Lower lobe of right lung (tissue), 2 donors: ENCODE data around the gene PTGFRN. TPM values are rescaled to one million over a fixed set of nuclear protein-coding genes. Genes with fewer than 3 reads are reported as not detected.

Source experiments
- ATAC-seq, 2 donors: fragments of 200-7000 bp; cut with Tn5 transposase; one replicate each; pipeline ENCODE4 v1.9.1; 2020 to 2022; ENCODE audit warnings: mild to moderate bottlenecking in 2 of 2, moderate library complexity in 2 of 2
- DNase-seq: peaks from one replicate; pipeline ENCODE4 v3.0.0-alpha.2; 2020
- H3K27ac ChIP-seq: fragments of 200-600 bp; one replicate; pipeline ENCODE4 v1.8.0; 2022
- H3K27me3 ChIP-seq: fragments of 200-600 bp; one replicate; pipeline ENCODE4 v1.8.0; 2022; ENCODE audit warnings: low read depth
- H3K36me3 ChIP-seq: fragments of 200-600 bp; one replicate; pipeline ENCODE4 v1.8.0; 2022; ENCODE audit warnings: mild to moderate bottlenecking
- H3K4me1 ChIP-seq: fragments of 200-600 bp; one replicate; pipeline ENCODE4 v1.8.0; 2022
- H3K4me3 ChIP-seq: fragments of 200-600 bp; one replicate; pipeline ENCODE4 v1.8.0; 2022; ENCODE audit warnings: mild to moderate bottlenecking
- H3K9me3 ChIP-seq: fragments of 200-600 bp; one replicate; pipeline ENCODE4 v1.8.0; 2022
- intact Hi-C: fragments of 100-400 bp; cut with DNase I; formaldehyde crosslinking; loops from one replicate; pipeline ENCODE4 v1.11.0; 2022
- total RNA-seq: library from RNA; stranded (reverse); fragmentation: NEBNext Ultra II Directional; extraction: Animal tissue kit (Norgen Biotek cat#: 25700); gene quantifications from one replicate; pipeline ENCODE4 v1.2.1, GENCODE V29; 2021
- TF ChIP-seq, protein P1 (sequence below): fragments of 200-600 bp; IDR thresholded peaks from one replicate; pipeline ENCODE4 v1.8.0; 2022; ENCODE audit warnings: antibody characterized with exemption, mild to moderate bottlenecking
- donor health status: DM: no; HTN: yes; CAD: no; lungs with severe emphysema.

The PTGFRN gene
- total RNA-seq, 1 donor from 2014 or later = 31.1 TPM

DNA sequence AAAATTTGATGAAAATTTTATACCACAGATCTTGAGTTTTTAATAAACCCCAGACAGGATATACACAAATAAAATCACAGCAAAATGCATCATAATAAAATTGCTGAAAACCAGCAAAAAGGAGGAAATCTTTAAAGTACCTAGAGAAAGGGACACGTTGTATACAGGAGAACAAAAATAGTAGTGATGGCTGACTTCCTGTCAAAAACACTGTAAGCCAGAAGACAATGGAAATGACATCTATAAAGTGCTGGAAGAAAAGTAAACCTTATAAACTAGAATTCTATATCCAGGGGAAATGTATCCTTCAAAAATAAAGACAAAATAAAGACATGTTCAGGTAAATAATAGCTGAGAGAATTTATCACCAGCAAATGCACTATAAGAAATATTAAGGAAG, 14.6 kb upstream of the PTGFRN start:
- H3K27me3 ChIP-seq = no peaks in the 10 kb centered on the region
- no peaks in the 10 kb centered on the region for H3K4me1 ChIP-seq
- no peaks in the 10 kb centered on the region for H3K36me3 ChIP-seq
- intact Hi-C loops = no loop called here
- ATAC-seq (no peak), DNase-seq (no peak)
- TF ChIP-seq, protein P1, sequence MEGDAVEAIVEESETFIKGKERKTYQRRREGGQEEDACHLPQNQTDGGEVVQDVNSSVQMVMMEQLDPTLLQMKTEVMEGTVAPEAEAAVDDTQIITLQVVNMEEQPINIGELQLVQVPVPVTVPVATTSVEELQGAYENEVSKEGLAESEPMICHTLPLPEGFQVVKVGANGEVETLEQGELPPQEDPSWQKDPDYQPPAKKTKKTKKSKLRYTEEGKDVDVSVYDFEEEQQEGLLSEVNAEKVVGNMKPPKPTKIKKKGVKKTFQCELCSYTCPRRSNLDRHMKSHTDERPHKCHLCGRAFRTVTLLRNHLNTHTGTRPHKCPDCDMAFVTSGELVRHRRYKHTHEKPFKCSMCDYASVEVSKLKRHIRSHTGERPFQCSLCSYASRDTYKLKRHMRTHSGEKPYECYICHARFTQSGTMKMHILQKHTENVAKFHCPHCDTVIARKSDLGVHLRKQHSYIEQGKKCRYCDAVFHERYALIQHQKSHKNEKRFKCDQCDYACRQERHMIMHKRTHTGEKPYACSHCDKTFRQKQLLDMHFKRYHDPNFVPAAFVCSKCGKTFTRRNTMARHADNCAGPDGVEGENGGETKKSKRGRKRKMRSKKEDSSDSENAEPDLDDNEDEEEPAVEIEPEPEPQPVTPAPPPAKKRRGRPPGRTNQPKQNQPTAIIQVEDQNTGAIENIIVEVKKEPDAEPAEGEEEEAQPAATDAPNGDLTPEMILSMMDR = no peak
- no peak overlapping the region for H3K4me3 ChIP-seq
- no peak overlapping the region for H3K27ac ChIP-seq
- peaks cover 5% of the 10 kb centered on the region for H3K9me3 ChIP-seq

DNA sequence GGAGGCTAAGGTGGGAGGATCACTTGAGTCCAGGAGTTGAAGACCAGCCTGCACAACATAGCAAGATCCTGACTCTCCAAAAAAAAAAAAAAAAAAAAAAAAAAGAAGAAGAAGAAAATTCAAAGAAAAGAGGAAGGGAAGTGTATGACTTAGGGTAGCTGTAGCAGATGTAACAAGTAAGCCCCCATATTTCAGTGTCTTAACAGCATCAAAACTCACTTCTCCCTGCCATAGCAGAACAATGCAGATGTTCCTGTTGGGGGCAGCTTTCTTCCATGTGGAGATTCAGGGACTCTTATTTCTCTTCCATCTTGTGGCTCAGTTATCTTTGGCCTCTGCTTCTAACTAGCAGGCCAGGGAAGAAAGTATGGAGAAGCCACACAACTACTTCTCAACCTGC, 10.2 kb upstream of the PTGFRN start:
- H3K27me3 ChIP-seq = no peaks in the 10 kb centered on the region
- no peak overlapping the region for H3K4me3 ChIP-seq
- H3K36me3 ChIP-seq = no peaks in the 10 kb centered on the region
- no peak overlapping the region for H3K27ac ChIP-seq
- intact Hi-C loops = no loop called here
- ATAC-seq (no peak), DNase-seq (no peak)
- peaks cover 4% of the 10 kb centered on the region for H3K9me3 ChIP-seq
- TF ChIP-seq, protein P1 = no peak
- H3K4me1 ChIP-seq = no peaks in the 10 kb centered on the region

DNA sequence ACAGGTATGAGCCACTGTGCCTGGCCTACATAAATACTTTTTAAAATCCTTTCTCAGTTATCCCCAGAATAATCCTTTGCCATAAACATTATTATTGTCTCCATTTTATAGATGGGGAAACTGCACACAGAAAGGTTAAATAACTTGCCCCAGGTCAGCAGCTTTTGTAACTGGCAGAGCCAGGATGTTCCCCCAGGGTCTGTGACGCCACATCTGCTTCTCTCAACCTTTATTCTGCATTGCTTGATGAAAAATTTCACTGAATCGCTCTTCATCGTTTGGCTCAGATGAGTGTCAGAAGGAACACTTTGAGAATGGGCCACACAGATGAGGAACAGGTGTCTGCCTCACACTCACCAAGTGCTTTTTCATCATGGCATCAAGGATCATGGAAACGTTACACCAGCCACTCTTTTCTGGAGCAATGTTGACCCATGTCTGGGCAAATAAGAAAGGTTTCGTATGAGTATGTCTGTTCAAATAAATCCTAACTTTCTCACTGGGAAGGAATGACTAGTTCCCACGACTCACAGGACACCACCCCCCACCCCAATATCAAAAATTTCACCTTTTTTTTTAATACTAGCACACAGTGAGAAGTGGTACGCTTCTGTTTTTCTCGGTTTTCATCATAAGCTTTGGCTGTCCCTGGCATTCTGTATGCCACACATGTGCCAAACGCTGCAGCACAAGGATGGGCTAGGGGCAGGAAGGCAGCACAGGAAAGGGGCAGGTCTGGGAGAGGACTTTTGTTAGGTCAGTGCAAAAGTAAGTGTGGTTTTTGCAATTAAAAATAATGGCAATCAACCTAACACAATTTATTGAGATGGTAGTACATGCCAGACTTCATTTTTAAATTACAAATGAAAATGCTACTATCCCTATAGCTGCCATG, 9.0 kb upstream of the PTGFRN start:
- TF ChIP-seq, protein P1 = no peak
- Histone ChIP-seq H3K36me3 (no peaks in the 10 kb centered on the region), H3K9me3 (no peaks in the 10 kb centered on the region), H3K27ac (no peak overlapping the region), H3K4me3 (no peak overlapping the region), H3K27me3 (no peaks in the 10 kb centered on the region), H3K4me1 (no peaks in the 10 kb centered on the region)
- ATAC-seq (no peak), DNase-seq (no peak)
- intact Hi-C loops = no loop called here

DNA sequence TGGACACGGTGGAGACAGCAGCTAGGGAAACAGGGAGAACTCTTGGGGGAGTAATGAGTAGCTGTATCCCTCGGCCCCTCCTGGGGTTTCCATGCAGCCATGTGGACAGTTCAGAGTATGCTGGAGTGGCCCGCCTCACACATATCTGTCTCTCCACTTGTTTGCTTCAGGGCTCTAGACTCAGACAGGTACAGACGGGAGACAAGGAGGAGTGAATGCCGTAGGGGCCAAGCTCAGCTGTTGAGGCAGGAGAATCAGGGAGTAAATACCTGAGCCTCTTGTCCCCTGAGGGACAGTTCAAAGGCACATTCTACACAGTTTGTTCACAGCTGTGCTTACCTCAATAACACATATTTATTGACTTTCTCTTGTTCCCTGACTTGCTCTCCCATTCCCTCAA, 7.7 kb upstream of the PTGFRN start:
- no peaks in the 10 kb centered on the region for H3K4me1 ChIP-seq
- TF ChIP-seq, protein P1 = no peak
- DNase-seq = no peak

DNA sequence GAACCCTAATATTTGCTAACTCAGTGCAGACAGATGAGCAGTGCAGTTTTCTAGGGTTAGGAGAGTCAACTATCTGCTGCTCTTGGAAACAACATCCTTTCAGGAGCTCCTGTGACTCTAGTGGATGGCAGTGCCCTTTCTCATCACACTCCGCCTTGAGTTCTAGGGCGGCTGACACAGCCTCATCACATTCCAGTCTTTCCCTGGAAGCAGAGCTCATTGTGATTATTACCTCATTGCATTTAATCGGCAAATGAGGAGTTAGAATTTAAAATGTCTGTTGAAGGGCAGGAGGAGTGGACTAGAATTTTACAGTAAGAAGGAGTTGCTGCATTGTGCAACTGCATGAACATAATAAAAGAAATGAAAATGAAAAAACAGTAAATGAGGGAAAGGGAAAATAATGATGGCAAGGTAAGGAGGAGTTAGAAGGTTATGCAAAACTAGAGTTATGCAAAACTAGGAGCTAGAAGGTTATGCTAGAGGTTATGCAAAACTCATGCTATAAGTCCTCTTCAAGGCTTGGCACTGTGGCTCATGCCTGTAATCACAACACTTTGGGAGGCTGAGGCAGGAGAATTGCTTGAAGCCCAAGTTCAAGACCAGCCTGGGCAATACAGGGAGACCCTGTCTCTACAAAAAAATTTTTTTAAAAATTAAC, 6.9 kb upstream of the PTGFRN start:
- Histone ChIP-seq H3K4me3 (no peak overlapping the region), H3K4me1 (no peaks in the 10 kb centered on the region), H3K27me3 (no peaks in the 10 kb centered on the region), H3K9me3 (no peaks in the 10 kb centered on the region), H3K36me3 (no peaks in the 10 kb centered on the region), H3K27ac (no peak overlapping the region)
- ATAC-seq (no peak), DNase-seq (no peak)
- intact Hi-C loops = no loop called here
- TF ChIP-seq, protein P1 = no peak

More for the DNA sequence above, 7.7 kb upstream of the PTGFRN start:
- intact Hi-C loops = no loop called here
- ATAC-seq = no peak
- no peaks in the 10 kb centered on the region for H3K36me3 ChIP-seq
- no peaks in the 10 kb centered on the region for H3K9me3 ChIP-seq
- H3K4me3 ChIP-seq = no peak overlapping the region
- H3K27ac ChIP-seq = no peak overlapping the region
- H3K27me3 ChIP-seq = no peaks in the 10 kb centered on the region
